Karpas-422 (cell line): ENCODE results near the gene CCDC124. TPM values are rescaled to one million over a fixed set of nuclear protein-coding genes. Genes with fewer than 3 reads are reported as not detected.

Experiments used
- DNase-seq: peaks from one replicate; pipeline ENCODE4 v3.0.0-alpha.2; 2015
- H2AFZ ChIP-seq: fragments of 200-600 bp; sonication (generic); 2 replicates; pipeline ENCODE4 v1.6.1; 2014; ENCODE audit warnings: antibody characterized with exemption, low read length, mixed read lengths
- H3K27ac ChIP-seq: fragments of 200-600 bp; sonication (generic); 2 replicates; pipeline ENCODE4 v1.5.1; 2014; ENCODE audit warnings: mild to moderate bottlenecking, low read length, moderate library complexity
- H3K27me3 ChIP-seq: fragments of 200-600 bp; sonication (generic); 2 replicates; pipeline ENCODE4 v1.6.1; 2014; ENCODE audit warnings: low read length, mixed read lengths
- H3K36me3 ChIP-seq: fragments of 200-600 bp; sonication (generic); 2 replicates; pipeline ENCODE4 v1.6.1; 2014; ENCODE audit warnings: low read length, mixed read lengths; ENCODE audit not compliant: insufficient read depth
- H3K4me1 ChIP-seq: fragments of 200-600 bp; sonication (generic); 2 replicates; pipeline ENCODE4 v1.6.1; 2014; ENCODE audit warnings: mild to moderate bottlenecking, low read length, mixed read lengths
- H3K4me2 ChIP-seq: fragments of 200-600 bp; sonication (generic); 2 replicates; pipeline ENCODE4 v1.6.1; 2014; ENCODE audit warnings: low read length, low read depth, mild to moderate bottlenecking; ENCODE audit not compliant: poor library complexity, severe bottlenecking
- H3K4me3 ChIP-seq: fragments of 200-600 bp; sonication (generic); 2 replicates; pipeline ENCODE4 v1.5.1; 2014; ENCODE audit warnings: mild to moderate bottlenecking, antibody characterized with exemption, low read length, mixed read lengths
- H3K79me2 ChIP-seq: fragments of 200-600 bp; sonication (generic); 2 replicates; pipeline ENCODE4 v1.6.1; 2014; ENCODE audit warnings: mild to moderate bottlenecking, low read length, mixed read lengths
- H3K9ac ChIP-seq: fragments of 200-600 bp; sonication (generic); 2 replicates; pipeline ENCODE4 v1.6.0; 2014; ENCODE audit warnings: low read length
- H3K9me2 ChIP-seq: fragments of 200-600 bp; sonication (generic), shearing (Covaris generic); replicated peaks from 2 replicates; pipeline ENCODE4 v1.6.0; 2014; ENCODE audit warnings: mild to moderate bottlenecking, low read length, moderate library complexity; ENCODE audit not compliant: insufficient read depth
- H3K9me3 ChIP-seq: fragments of 300-700, 200-600 bp; sonication (generic); 2 replicates; pipeline ENCODE4 v1.6.1; 2014; ENCODE audit warnings: low read length, mixed read lengths
- H4K20me1 ChIP-seq: fragments of 200-600 bp; sonication (generic); 2 replicates; pipeline ENCODE4 v1.6.1; 2014; ENCODE audit warnings: mild to moderate bottlenecking, antibody characterized with exemption, low read length, low read depth; ENCODE audit not compliant: insufficient read depth
- total RNA-seq: library from RNA; depleted of rRNA; stranded (reverse); fragments of >200 nt; shearing (Covaris generic); gene quantifications from 2 replicates; pipeline ENCODE4 v1.2.3, GENCODE V29; 2014; ENCODE audit warnings: low replicate concordance

Gene CCDC124
- total RNA-seq, 1 experiment from 2014 or later = 13.9 TPM

DNA sequence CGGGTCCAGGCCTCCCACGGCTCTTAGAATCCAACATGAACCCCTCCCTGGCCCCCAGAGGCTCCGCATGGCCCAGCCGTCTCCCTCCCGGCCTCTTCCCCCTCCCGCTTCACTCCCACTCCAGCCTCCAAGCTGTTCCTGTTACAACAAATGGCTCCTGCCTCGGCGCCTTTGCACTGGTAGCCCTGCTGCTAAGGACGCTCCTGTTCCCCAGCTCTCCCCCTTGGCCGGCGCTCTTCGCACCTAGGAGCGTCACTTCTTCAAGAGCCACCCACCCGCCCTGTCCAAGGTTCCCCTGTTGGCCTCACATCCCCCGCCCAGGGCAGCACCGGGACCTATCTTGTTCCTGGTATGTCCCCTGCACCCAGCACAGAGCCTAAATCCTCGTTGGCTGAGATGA lies 9.4 kb downstream of the CCDC124 start:
- H4K20me1 ChIP-seq = no peaks in the 10 kb centered on the region
- H2AFZ ChIP-seq = no peak overlapping the region
- no peaks in the 10 kb centered on the region for H3K9me2 ChIP-seq
- peaks cover 9% of the 10 kb centered on the region for H3K4me1 ChIP-seq
- no peak overlapping the region for H3K4me2 ChIP-seq
- H3K79me2 ChIP-seq = no peaks in the 10 kb centered on the region
- no peaks in the 10 kb centered on the region for H3K27me3 ChIP-seq
- H3K9me3 ChIP-seq = no peaks in the 10 kb centered on the region
- no peak overlapping the region for H3K9ac ChIP-seq
- H3K4me3 ChIP-seq = no peak overlapping the region
- no peak for DNase-seq
- no peaks in the 10 kb centered on the region for H3K36me3 ChIP-seq
- no peak overlapping the region for H3K27ac ChIP-seq

- H3K9ac ChIP-seq = no peak overlapping the region
- no peak overlapping the region for H3K27ac ChIP-seq
- H3K9me3 ChIP-seq = no peaks in the 10 kb centered on the region
- H3K9me2 ChIP-seq = no peaks in the 10 kb centered on the region
- H2AFZ ChIP-seq = no peak overlapping the region
- no peaks in the 10 kb centered on the region for H3K79me2 ChIP-seq
- no peak overlapping the region for H3K4me2 ChIP-seq
- H3K4me1 ChIP-seq = peaks cover 12% of the 10 kb centered on the region
- H3K36me3 ChIP-seq = no peaks in the 10 kb centered on the region
- H3K27me3 ChIP-seq = no peaks in the 10 kb centered on the region
- H4K20me1 ChIP-seq = no peaks in the 10 kb centered on the region
- no peak for DNase-seq
- no peak overlapping the region for H3K4me3 ChIP-seq
These were observed 9.9 kb downstream of the CCDC124 start for GRCh38 chr19:17942582-17943273.

- Histone ChIP-seq H3K79me2 (no peaks in the 10 kb centered on the region), H3K27me3 (no peaks in the 10 kb centered on the region), H4K20me1 (no peaks in the 10 kb centered on the region), H3K4me2 (no peak overlapping the region), H3K4me1 (peaks cover 13% of the 10 kb centered on the region), H2AFZ (no peak overlapping the region), H3K9me3 (no peaks in the 10 kb centered on the region), H3K4me3 (no peak overlapping the region), H3K9ac (no peak overlapping the region), H3K36me3 (no peaks in the 10 kb centered on the region), H3K9me2 (no peaks in the 10 kb centered on the region), H3K27ac (no peak overlapping the region)
- no peak for DNase-seq
These were observed 10.7 kb downstream of the CCDC124 start for GRCh38 chr19:17943274-17944221.

DNA sequence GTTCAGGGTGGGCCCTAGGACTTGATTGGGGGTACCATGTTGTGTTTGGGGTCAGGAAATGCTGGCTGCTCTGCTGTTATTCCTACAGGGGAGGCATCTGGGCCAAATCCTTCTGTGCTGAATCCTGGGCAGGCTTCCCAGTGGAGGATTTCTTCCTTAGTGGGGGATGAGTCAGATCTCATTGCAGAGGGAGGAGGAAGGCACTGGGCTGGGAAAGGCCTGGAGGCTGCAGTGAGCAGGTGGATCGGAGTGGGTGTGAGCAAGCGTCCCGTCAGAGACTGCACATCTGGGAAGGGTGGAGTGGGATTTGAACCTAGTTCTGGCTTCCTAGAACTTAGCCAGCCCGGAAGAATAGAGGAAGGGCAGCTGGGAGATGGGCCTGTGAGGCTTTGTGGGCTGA lies 11.5 kb downstream of the CCDC124 start:
- Histone ChIP-seq H3K4me1 (peaks cover 20% of the 10 kb centered on the region), H3K9me3 (no peaks in the 10 kb centered on the region), H3K27me3 (no peaks in the 10 kb centered on the region), H3K79me2 (no peaks in the 10 kb centered on the region), H3K4me3 (no peak overlapping the region), H3K36me3 (no peaks in the 10 kb centered on the region), H4K20me1 (no peaks in the 10 kb centered on the region), H3K4me2 (no peak overlapping the region), H3K9me2 (no peaks in the 10 kb centered on the region), H2AFZ (no peak overlapping the region), H3K27ac (no peak overlapping the region), H3K9ac (no peak overlapping the region)
- no peak for DNase-seq

GRCh38 chr19:17946965-17947784 lies 14.4 kb downstream of the CCDC124 start:
- no peaks in the 10 kb centered on the region for H3K9me2 ChIP-seq
- H3K27ac ChIP-seq = peak overlapping the region; percentile 65
- H3K4me1 ChIP-seq = peaks cover 42% of the 10 kb centered on the region
- H2AFZ ChIP-seq = peak overlapping the region; percentile 100
- H3K79me2 ChIP-seq = no peaks in the 10 kb centered on the region
- H3K36me3 ChIP-seq = no peaks in the 10 kb centered on the region
- no peaks in the 10 kb centered on the region for H3K27me3 ChIP-seq
- H3K9ac ChIP-seq = peak overlapping the region; percentile 76
- no peaks in the 10 kb centered on the region for H4K20me1 ChIP-seq
- DNase-seq = no peak
- H3K9me3 ChIP-seq = no peaks in the 10 kb centered on the region
- H3K4me3 ChIP-seq = peak overlapping the region; percentile 69
- peak overlapping the region; percentile 94 for H3K4me2 ChIP-seq

DNA sequence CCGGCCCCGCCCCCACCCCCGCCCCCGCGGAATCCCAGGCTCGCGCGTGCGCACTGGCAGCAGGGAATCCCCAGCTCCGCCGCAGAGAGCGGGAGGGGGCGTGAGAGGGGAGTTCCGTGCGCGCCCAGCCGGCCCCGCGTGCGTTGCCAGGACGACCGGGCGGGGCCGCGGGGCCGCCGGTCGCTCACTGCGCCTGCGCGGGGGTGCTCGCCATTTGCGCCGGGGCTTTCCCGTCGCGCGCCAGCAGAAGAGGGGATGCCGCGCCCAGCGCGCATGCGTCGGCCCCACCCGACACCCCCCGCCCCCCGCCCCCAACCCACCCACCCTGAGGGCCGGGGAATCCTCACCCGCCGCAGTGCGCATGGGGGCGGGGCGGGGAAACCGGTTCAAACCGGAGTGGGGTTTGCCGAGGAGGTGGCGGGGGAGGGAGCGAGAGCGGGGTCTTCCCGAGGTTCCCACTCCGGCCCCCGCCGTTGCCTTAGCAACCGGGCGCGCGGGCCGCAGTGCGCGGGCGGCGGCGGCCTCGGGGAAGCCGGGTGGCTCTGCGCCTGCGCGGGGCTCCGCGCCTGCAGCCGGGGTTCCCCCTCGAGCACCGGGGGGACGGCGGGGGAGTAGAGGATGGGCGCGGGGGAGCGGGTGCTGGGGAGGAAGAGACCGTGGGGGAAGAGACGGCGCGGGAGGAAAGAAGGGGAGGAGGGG lies 15.1 kb downstream of the CCDC124 start:
- Histone ChIP-seq H3K27me3 (no peaks in the 10 kb centered on the region), H3K36me3 (no peaks in the 10 kb centered on the region), H3K9ac (peak overlapping the region; percentile 39), H3K4me2 (peak overlapping the region; percentile 63), H3K4me3 (peak overlapping the region; percentile 63; the same call in 1 of the 2 replicates), H4K20me1 (no peaks in the 10 kb centered on the region), H2AFZ (no peak overlapping the region), H3K9me2 (no peaks in the 10 kb centered on the region), H3K9me3 (no peaks in the 10 kb centered on the region), H3K4me1 (peaks cover 42% of the 10 kb centered on the region), H3K27ac (no peak overlapping the region), H3K79me2 (no peaks in the 10 kb centered on the region)
- DNase-seq = peak; percentile 98

- no peaks in the 10 kb centered on the region for H3K79me2 ChIP-seq
- H3K4me1 ChIP-seq = peaks cover 42% of the 10 kb centered on the region
- no peaks in the 10 kb centered on the region for H3K27me3 ChIP-seq
- peak overlapping the region; percentile 63 for H3K4me2 ChIP-seq
- no peaks in the 10 kb centered on the region for H3K9me3 ChIP-seq
- no peaks in the 10 kb centered on the region for H3K36me3 ChIP-seq
- peak overlapping the region; percentile 63; the same call in 1 of the 2 replicates for H3K4me3 ChIP-seq
- H4K20me1 ChIP-seq = no peaks in the 10 kb centered on the region
- peak overlapping the region; percentile 39 for H3K9ac ChIP-seq
- DNase-seq = no peak
- no peaks in the 10 kb centered on the region for H3K9me2 ChIP-seq
- H2AFZ ChIP-seq = no peak overlapping the region
- H3K27ac ChIP-seq = no peak overlapping the region
These were observed 15.7 kb downstream of the CCDC124 start for GRCh38 chr19:17948514-17948900.
